GM19463 (cell line): ENCODE data around the gene ST3GAL3.

Experiments used
- ATAC-seq: cut with Tn5 transposase; IDR thresholded peaks from one replicate; pipeline ENCODE4 v1.9.1; 2021; ENCODE audit warnings: mild to moderate bottlenecking, moderate library complexity; ENCODE audit not compliant: unreplicated experiment

Gene ST3GAL3

DNA sequence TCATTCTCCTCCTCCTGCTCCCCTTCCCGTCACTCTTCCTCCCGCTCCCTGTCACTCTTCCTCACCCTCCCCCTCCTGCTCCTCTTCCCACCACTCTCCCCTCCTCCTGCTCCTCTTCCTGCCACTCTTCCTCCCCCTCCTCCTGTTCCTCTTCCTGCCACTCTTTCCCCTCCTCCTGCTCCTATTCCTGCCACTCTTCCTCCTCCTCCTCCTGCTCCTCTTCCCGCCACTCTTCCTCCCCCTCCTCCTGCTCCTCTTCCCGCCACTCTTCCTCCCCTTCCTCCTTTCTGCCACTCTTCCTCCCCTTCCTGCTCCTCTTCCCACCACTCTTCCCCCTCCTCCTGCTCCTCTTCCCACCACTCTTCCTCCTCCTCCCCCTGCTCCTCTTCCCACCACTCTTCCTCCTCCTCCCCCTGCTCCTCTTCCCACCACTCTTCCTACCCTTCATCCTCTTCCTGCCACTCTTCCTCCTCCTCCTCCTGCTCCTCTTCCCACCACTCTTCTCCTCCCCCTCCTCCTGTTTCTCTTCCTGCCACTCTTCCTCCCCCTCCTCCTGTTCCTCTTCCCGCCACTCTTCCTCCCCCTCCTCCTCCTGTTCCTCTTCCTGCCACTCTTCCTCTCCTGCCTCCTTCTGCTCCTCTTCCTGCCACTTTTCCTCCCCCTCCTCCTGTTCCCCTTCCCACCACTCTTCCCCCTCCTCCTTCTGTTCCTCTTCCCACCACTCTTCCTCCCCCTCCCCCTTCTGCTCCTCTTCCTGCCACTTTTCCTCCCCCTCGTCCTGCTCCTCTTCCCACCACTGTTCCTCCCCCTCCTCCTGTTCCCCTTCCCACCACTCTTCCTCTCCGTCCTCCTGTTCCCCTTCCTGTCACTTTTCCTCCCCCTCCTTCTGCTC lies 197.6 kb downstream of the ST3GAL3 start:
- no peak for ATAC-seq

DNA sequence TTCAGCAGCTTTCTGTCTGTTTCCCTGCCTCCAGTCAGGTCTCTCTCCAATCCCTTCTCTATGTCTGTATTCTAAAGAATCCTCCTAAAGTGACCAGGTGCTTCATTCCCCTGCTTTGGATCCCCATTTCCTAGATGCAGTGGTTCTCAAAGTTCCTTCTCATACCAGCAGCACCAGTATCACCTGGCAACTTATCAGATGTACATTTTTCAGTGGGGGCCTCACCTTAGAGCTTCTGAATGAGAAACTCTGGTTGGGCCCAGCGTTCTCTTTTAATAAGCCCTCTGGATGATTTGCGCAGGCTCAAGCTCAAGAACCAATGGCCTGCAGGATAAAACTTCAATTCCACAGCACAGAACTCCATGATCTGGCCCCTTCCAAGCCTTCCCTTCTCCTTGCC lies 200.9 kb downstream of the ST3GAL3 start:
- no peak for ATAC-seq

DNA sequence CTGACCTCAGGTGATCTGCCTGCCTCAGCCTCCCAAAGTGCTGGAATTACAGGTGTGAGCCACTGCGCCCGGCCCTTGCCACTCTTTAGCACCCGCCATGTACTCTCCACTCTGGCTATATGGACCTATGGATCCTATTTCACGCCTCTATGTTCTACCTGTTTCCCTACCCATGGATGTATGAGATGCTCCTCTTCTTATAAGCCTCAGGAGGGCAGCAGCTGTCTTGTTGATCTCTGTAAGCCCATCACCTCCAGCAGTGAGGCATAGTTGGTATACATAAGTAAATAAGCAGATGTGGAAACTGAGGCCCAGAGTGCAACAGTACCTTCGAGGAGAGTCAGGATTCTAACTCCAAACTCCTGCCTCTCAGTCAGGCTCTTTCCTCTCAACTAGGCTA lies 201.5 kb downstream of the ST3GAL3 start:
- no peak for ATAC-seq

DNA sequence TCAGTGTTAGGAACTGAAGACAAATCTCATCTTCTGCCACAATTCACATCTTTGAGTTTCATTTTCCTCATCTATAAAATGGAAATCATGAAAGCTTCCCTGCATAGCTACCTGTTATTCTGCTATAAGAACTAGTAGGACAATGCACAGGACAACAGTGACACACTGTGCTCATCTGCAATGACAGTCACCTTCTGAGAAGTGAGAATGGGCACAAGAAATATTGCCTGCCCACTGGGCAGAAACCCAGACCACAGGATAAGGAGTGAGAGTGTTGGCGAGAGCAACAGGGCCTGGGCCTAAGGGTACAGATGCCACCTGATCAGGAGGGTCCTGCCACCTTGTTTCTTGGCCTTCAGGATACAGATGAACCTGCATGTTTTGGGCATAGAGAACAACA lies 203.0 kb downstream of the ST3GAL3 start:
- ATAC-seq, result no peak

DNA sequence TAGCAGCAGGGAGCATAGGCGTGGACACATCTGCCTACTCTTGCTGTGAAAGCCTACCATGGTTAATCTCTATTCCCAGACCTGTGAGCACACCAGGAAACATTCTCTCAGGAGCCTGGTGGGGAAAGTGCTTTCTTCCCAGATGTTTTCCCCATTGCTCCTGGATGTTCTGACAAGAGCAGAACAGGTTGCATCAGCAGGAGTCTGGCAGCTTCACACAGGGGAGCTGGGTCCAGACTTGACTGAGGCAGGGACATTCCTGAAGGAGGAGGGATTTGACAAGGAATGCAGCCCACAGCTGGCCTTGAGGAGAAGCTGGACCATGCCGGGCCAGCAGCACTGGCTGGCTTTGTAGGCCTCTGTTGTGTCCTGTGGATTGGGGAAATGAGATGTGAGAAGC lies 205.3 kb downstream of the ST3GAL3 start:
- no peak for ATAC-seq

DNA sequence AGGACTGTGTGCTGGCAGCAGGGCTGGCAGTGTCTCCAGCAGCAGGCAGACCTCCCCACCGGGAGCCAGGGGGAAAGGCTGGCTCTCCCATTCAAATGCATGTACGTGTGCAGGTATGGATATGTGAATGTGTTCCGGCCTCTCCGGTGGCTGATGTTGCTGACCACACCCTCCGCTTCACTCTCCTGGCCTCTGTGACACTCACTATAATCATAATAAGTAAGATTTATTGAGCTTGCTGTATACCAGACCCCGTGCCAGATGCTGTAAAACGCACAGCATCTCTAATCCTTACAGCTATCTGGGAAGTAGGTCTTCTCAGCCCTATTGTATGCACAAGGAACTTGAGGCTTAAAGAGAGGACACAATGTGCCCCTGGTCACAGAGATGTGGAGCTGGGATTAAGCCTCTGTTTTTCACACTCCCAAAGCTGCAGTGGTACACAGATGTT lies 205.7 kb downstream of the ST3GAL3 start:
- ATAC-seq, result no peak

DNA sequence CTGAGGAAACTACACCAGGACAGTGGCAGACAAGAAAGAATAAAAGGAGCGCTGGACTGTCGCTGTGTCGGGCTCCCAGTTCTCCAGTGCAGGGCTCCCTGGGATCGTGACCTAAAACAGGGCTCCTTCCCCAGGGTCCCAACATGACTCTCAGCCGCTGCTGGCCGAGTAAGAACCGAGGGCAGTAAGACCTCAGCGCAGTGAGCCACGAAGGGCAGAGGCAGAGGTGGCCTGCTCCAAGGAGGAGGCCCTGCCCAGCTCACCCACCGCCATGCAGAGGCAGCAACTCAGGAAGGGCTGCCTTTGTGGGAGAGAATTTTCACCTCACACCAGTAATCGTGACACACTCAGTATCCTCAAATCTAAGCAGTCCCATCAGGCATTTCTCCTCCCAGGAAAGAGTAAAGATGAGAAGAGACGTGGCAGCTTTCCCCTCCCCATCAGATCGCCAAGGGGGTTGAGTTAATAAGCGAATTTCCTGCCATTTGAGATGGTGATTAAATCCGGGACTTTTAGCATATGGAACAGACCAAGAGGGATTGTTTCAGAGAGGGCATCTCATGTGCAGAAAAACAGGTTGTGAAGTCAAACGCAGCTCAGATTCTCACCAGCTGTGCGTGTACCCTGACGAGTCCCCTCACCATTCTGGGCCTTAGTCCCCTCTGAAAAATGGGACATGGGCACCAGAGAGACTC lies 206.5 kb downstream of the ST3GAL3 start:
- ATAC-seq, result no peak

DNA sequence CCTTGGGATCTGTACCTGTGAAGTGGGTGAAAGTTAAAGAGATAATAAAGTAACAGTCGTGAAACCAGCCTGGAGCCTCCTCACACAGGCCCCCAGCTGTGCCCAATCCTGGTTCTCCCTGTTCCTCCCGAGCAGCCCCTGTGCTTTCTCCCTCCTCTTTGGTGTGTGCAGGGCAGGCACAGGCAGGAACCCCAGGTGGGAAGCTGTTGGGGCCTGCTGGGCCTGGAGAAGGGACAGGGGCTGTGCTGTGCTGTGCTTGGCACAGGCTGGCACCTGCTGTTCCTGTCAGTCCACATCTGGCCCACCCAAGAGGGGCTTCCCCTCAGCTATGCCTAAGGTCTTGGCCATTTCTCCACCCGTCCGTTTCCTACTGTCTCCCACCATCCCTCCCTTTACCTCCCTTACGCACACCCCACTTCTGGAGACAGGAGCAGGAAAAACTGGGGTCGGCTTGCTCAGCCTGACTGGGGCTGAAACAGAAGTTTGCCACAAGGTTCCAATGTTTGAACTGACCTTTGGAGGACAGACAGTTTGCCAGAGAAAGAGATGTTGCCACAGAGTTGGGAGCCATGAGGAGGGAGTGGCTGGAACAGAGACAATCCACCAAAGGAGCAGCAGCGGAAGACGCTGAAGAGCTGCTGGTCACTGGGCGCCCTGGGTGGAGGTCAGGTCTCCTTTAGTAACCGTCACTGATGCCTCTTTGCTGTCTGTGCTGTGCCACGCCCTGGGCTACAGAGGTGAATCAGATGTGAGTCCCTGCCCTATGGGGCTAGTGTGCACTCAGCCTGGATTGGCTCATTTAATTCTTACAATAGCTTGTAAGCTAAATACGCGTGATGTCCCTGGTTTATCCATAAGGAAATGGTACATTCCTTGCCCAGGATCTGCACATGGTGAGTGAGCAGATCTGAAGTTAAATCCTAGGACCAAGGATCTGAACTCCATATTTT lies 207.5 kb downstream of the ST3GAL3 start:
- ATAC-seq, result no peak

DNA sequence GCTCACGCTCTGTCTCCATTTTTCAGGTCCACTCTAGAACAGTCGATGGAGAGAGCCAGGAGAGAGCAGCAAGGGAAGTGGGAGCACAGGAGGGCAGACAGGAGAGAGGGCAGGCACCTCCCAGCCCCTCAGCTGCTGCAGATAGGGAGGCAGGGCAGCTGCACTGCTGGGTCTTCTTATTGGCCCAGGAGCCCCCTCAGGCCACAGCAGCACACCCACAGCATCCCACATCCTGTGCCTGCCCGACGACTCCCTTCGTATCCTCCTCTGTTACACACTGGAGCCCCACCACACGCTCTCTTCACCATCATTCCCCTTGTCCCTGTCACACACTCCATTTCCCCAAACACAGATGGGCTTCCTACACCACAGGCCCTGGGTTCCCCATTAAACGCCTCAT lies 212.6 kb downstream of the ST3GAL3 start:
- no peak for ATAC-seq

DNA sequence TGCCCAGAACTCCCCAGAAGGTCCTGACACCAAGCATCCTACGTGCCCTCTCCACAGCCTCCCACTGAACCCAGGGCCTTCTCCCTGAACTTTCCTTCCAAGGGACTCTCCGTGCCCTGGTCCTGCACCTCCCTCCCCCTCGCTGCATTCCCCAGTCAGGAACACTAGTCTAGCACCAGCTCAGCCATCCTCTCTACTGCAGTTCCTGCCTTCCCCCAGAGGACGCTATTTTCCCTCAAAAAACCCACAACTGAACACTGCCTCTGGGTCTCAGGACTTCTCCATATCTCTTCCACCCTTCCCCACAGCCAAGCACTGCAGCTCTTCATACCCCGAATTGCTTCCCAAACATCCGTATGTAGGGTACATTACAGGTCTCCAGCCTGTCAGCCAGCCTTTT lies 213.7 kb downstream of the ST3GAL3 start:
- no peak for ATAC-seq

DNA sequence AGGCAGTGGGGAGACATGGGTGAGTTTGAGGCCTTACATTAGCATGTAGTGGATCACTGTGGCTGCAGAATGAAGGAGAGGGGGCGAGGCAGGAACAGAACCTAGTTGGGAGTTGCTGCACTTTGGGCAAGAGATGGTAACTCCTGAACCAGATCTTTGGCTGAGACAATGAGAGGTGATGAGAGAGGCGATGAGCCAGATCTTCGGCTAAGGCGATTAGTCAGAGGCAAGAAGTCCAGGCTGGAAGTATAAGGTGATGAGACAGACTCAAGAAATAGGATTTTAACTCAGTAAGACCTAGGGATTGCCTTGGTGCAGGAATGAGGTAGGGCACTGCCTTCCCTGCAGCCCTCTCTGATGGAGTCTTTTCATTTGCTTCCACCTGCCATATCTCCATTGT lies 217.2 kb downstream of the ST3GAL3 start:
- ATAC-seq, result no peak

DNA sequence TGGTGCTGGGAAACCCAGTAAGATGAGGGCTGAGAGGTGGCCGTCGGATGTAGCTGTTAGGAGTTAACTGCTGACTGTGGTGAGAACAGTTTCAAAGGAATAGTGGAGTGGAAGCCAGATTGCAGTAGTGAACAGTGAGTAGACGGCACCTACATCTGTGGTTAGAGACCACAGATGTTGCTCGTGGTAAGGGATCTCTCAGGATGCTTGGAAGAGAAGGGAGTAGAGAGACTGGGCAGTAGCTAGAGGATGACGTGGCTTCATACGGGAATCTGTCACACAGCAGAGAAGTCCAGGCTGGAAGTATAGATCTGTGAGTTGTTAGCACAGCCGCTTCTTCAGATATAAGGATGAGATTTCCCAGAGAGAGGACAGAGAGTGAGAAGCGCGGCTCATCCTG lies 218.5 kb downstream of the ST3GAL3 start:
- ATAC-seq, result no peak

DNA sequence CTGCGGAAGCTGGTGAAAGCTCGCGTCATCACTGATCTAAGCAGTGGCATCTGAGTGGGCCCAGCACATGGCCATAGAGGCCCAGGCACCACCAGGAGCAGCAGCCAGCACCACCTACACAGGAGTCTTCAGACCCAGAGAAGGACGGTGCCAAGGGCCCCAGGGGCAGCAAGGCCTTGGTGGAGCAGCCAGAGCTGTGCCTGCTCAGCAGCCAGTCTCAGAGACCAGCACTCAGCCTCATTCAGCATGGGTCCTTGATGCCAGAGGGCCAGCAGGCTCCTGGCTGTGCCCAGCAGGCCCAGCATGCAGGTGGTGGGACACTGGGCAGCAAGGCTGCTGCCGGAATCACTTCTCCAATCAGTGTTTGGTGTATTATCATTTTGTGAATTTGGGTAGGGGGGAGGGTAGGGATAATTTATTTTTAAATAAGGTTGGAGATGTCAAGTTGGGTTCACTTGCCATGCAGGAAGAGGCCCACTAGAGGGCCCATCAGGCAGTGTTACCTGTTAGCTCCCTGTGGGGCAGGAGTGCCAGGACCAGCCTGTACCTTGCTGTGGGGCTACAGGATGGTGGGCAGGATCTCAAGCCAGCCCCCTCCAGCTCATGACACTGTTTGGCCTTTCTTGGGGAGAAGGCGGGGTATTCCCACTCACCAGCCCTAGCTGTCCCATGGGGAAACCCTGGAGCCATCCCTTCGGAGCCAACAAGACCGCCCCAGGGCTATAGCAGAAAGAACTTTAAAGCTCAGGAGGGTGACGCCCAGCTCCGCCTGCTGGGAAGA lies 223.0 kb downstream of the ST3GAL3 start:
- ATAC-seq, result no peak

DNA sequence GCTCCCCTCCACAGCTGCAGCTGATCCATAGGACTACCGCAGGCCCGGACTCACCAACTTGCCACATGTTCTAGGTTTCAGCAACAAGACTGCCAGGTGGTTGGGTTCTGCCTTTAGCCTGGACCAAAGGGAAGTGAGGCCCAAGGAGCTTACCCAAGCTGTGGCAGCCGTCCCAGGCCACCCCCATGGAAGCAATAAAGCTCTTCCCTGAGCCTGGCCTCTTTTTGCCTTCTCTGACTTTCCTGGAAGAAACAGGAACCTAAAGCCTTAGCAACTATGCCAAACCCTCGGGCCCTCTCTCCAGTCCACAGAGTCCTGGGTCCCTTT lies 223.6 kb downstream of the ST3GAL3 start:
- no peak for ATAC-seq

DNA sequence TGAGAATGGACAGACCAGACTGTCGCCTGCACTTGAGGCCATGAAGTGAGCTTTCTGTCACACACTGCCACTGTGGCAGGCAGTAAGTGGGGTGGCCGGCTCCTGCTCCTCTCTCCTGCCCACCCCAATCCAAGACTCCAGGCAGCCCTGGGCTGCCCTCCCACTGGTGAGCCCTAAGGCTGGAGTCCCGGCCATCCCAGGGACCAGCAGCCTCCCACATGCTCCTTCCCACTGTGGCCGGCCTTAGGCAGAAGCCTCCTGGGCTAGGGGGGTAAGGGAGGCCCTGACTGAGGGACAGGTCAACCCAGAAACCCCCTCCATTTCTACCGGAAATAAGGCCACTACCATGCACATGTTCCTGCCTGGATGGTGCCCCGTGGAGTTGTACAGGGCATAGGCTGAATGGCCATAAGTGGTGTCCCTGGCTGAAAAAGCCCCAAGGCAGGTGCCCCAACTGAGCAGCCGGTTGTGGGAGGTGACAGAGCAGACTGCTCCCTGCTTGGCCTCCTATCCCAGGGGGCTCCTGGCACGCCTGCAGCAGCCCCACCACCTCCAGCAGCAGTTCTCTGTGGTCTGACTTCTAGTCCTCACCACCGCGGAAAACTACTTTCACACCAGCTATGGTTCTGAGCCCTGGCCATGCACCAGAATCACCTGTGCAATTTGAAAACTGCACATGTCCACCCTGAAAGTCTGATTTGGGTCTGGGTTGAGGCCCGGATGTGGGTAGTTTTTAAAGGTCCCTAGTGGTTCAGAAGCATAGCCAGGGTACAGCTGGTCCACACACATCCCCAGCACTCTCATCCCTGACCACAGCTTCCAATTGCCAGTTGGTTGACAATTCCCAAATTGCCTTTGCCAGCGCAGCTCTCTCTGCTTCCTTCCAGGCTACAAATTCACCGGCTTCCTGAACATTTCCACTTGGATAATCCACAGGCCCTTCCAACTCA lies 224.7 kb downstream of the ST3GAL3 start:
- ATAC-seq, result no peak

DNA sequence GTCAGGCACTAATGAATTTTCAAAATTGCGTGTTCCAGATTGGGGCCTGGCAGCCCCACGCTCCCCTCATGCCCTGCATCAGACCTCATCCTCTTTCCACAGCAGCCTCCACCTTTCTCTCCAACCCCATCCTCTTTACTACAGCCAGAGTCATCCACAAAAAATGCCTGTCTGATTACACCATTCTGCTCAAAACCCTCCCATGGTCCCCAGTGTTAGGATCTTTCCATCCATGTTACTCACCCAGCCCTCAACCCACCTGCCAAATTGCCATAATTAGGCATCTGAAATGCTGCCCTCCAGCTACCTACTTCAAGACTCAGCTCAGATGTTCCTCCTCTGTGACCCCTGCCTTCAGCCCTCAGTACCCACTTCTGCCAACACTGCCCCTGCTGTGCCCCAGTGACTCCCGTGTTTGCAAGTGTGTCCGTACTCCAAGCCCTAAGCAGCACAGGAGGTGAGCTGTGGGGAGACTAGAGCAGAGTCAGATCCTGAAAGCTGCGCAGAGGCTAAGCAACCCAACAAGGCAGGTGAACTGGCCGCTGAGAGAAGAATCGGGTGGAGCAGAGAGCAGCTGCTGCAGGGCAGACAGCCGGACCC lies 225.6 kb downstream of the ST3GAL3 start:
- no peak for ATAC-seq

DNA sequence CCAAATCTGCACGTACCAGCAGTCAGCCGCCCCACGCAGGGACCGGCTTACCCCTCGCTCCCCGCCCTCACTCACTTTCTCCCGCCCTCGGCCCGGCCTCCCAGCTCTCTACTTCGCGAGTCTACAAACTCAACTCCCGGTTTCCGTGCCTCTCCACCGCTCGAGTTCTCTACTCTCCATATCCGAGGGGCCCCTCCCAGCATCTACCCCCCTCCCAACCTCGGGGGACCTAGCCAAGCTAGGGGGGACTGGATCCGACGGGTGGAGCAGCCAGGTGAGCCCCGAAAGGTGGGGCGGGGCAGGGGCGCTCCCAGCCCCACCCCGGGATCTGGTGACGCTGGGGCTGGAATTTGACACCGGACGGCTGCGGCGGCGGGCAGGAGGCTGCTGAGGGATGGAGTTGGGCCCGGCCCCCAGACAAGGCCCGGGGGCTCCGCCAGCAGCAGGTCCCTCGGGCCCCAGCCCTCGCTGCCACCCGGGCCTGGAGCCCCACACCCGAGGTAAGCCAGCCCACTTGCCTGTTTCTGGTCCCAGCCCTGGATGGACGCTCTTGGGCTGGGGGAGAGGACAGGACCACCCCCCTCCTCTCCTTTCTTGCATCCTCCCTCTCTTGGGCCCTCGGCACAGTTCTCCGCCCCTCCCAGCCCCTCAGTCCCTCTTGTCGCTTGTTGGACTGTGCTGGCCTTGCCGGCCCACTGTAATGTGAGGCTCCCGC lies 226.2 kb downstream of the ST3GAL3 start, which contains the start of gene ARTN:
Gene ARTN (plus strand): TSS at position 416 of the 715 bp plus-strand sequence. CDS start 1,856 bp downstream, outside the sequence.
- no peak for ATAC-seq
